ACC112 (cell line): ENCODE data around the gene PATJ.
"Not testable (repeated sequence)": the region's sequence is repeated elsewhere in the genome, so short reads cannot be mapped to it uniquely, and the experiment has no call there.

Experiments
- H2AFZ ChIP-seq: fragments of 200-600 bp; sonication (generic); one replicate; pipeline ENCODE4 v1.6.0; 2017; ENCODE audit warnings: antibody characterized with exemption, low read length; ENCODE audit not compliant: unreplicated experiment
- H3K27ac ChIP-seq: fragments of 200-600 bp; sonication (generic); 2 replicates; pipeline ENCODE4 v1.5.1; 2014; ENCODE audit warnings: low read depth, mild to moderate bottlenecking, antibody characterized with exemption, low read length, moderate library complexity
- H3K27me3 ChIP-seq: fragments of 200-600 bp; sonication (generic); 2 replicates; pipeline ENCODE4 v1.6.1; 2014; ENCODE audit warnings: mild to moderate bottlenecking, antibody characterized with exemption, low read length, moderate library complexity, mixed read lengths; ENCODE audit not compliant: insufficient read depth
- H3K36me3 ChIP-seq: fragments of 200-600 bp; sonication (generic); 2 replicates; pipeline ENCODE4 v1.6.1; 2016; ENCODE audit warnings: mild to moderate bottlenecking, antibody characterized with exemption, low read length, moderate library complexity, mixed read lengths; ENCODE audit not compliant: insufficient read depth
- H3K4me1 ChIP-seq: fragments of 200-600 bp; sonication (generic); one replicate; pipeline ENCODE4 v1.6.1; 2016; ENCODE audit warnings: low read length, mixed read lengths; ENCODE audit not compliant: insufficient read depth, unreplicated experiment, control insufficient read depth
- H3K4me3 ChIP-seq: fragments of 200-600 bp; sonication (generic); 2 replicates; pipeline ENCODE4 v1.5.1; 2014; ENCODE audit warnings: mild to moderate bottlenecking, low read depth, low read length
- H3K79me2 ChIP-seq: fragments of 200-600 bp; sonication (generic); one replicate; pipeline ENCODE4 v1.6.0; 2016; ENCODE audit warnings: low read length; ENCODE audit not compliant: control insufficient read depth, unreplicated experiment, insufficient read depth

The PATJ gene

GRCh38 chr1:62207187-62207586 lies 464.9 kb downstream of the PATJ start:
- Histone ChIP-seq H3K79me2 (no peaks in the 10 kb centered on the region), H3K36me3 (no peaks in the 10 kb centered on the region), H3K27ac (no peak overlapping the region), H3K4me3 (no peak overlapping the region), H2AFZ (no peak overlapping the region), H3K27me3 (no peaks in the 10 kb centered on the region), H3K4me1 (no peaks in the 10 kb centered on the region)

- Histone ChIP-seq H3K27ac (no peak overlapping the region), H2AFZ (no peak overlapping the region), H3K36me3 (no peaks in the 10 kb centered on the region), H3K4me3 (no peak overlapping the region), H3K79me2 (no peaks in the 10 kb centered on the region), H3K4me1 (no peaks in the 10 kb centered on the region), H3K27me3 (no peaks in the 10 kb centered on the region)
Observed at GRCh38 chr1:62208087-62208486, 465.8 kb downstream of the PATJ start.

- Histone ChIP-seq H2AFZ (no peak overlapping the region), H3K27me3 (no peaks in the 10 kb centered on the region), H3K36me3 (no peaks in the 10 kb centered on the region), H3K79me2 (no peaks in the 10 kb centered on the region), H3K4me3 (no peak overlapping the region), H3K27ac (no peak overlapping the region), H3K4me1 (no peaks in the 10 kb centered on the region)
Observed at GRCh38 chr1:62208970-62209369, 466.7 kb downstream of the PATJ start.

GRCh38 chr1:62209931-62210595 lies 467.8 kb downstream of the PATJ start:
- Histone ChIP-seq H3K4me1 (no peaks in the 10 kb centered on the region), H3K27ac (no peak overlapping the region), H2AFZ (no peak overlapping the region), H3K79me2 (no peaks in the 10 kb centered on the region), H3K4me3 (no peak overlapping the region), H3K27me3 (no peaks in the 10 kb centered on the region), H3K36me3 (no peaks in the 10 kb centered on the region)

- Histone ChIP-seq H3K4me1 (no peaks in the 10 kb centered on the region), H3K27ac (no peak overlapping the region), H3K4me3 (no peak overlapping the region), H3K36me3 (no peaks in the 10 kb centered on the region), H3K27me3 (no peaks in the 10 kb centered on the region), H2AFZ (no peak overlapping the region), H3K79me2 (no peaks in the 10 kb centered on the region)
Observed at GRCh38 chr1:62210960-62211359, 468.7 kb downstream of the PATJ start.

GRCh38 chr1:62212411-62212810 lies 470.1 kb downstream of the PATJ start:
- no peaks in the 10 kb centered on the region for H3K27me3 ChIP-seq

GRCh38 chr1:62213075-62213914 lies 471.0 kb downstream of the PATJ start:
- Histone ChIP-seq H3K27me3 (no peaks in the 10 kb centered on the region), H3K36me3 (no peaks in the 10 kb centered on the region), H2AFZ (no peak overlapping the region), H3K4me1 (no peaks in the 10 kb centered on the region), H3K79me2 (no peaks in the 10 kb centered on the region), H3K27ac (no peak overlapping the region), H3K4me3 (no peak overlapping the region)

More at GRCh38 chr1:62212411-62212810, 470.1 kb downstream of the PATJ start:
- Histone ChIP-seq H3K79me2 (no peaks in the 10 kb centered on the region), H3K4me3 (no peak overlapping the region), H2AFZ (no peak overlapping the region), H3K27ac (no peak overlapping the region), H3K4me1 (no peaks in the 10 kb centered on the region), H3K36me3 (no peaks in the 10 kb centered on the region)

- Histone ChIP-seq H3K36me3 (no peaks in the 10 kb centered on the region), H3K27me3 (no peaks in the 10 kb centered on the region), H3K4me1 (no peaks in the 10 kb centered on the region), H3K79me2 (no peaks in the 10 kb centered on the region), H3K27ac (no peak overlapping the region), H3K4me3 (no peak overlapping the region), H2AFZ (no peak overlapping the region)
Observed at GRCh38 chr1:62218604-62219003, 476.3 kb downstream of the PATJ start.

- H3K4me1 ChIP-seq, H3K79me2 ChIP-seq, H2AFZ ChIP-seq, H3K27me3 ChIP-seq, H3K36me3 ChIP-seq, H3K27ac ChIP-seq, H3K4me3 ChIP-seq: not testable (repeated sequence)
Observed at GRCh38 chr1:62220456-62220855, 478.2 kb downstream of the PATJ start.

GRCh38 chr1:62221171-62221570 lies 478.9 kb downstream of the PATJ start:
- Histone ChIP-seq H3K4me3 (no peak overlapping the region), H3K4me1 (no peaks in the 10 kb centered on the region), H3K36me3 (no peaks in the 10 kb centered on the region), H3K27ac (no peak overlapping the region), H3K27me3 (no peaks in the 10 kb centered on the region), H2AFZ (no peak overlapping the region), H3K79me2 (no peaks in the 10 kb centered on the region)

GRCh38 chr1:62222321-62222720 lies 480.0 kb downstream of the PATJ start:
- no peak overlapping the region for H2AFZ ChIP-seq
- H3K4me3 ChIP-seq: no peak overlapping the region
- no peak overlapping the region for H3K27ac ChIP-seq
- no peaks in the 10 kb centered on the region for H3K27me3 ChIP-seq
- H3K36me3 ChIP-seq: no peaks in the 10 kb centered on the region
- H3K79me2 ChIP-seq: no peaks in the 10 kb centered on the region
- H3K4me1 ChIP-seq: no peaks in the 10 kb centered on the region
